K562 (cell line): ENCODE measurements around the gene SMG1. TPM values are rescaled to one million over a fixed set of nuclear protein-coding genes. Genes with fewer than 3 reads are reported as not detected.
"Not testable (repeated sequence)": the region's sequence is repeated elsewhere in the genome, so short reads cannot be mapped to it uniquely, and the experiment has no call there.

Experiments used
- ATAC-seq: fragments of 200-7000 bp; cut with Tn5 transposase; 3 replicates; pipeline ENCODE4 v1.9.1; 2020; ENCODE audit warnings: moderate library complexity
- BruUV-seq: library from RNA; stranded (reverse); fragments of 400-500 nt; replicated peaks from 2 replicates; lab custom pipeline; 2021; lab: Mats Ljungman, UMichigan
- CTCF ChIA-PET: fragments of 300-600 bp; formaldehyde crosslinking; extraction: SDS; loops from one replicate; lab custom pipeline; 2021; ENCODE audit warnings: low intra/inter-chr PET ratio; lab: Yijun Ruan, JAX
- POLR2A ChIA-PET: fragments of 300-600, 350-650 bp; sonication (Branson Sonifier 250); formaldehyde crosslinking; extraction: SDS; loops from one replicate; lab custom pipeline; 2021; ENCODE audit warnings: antibody characterized with exemption, inconsistent platforms; lab: Yijun Ruan, JAX
- DNase-seq, 4 experiments: peaks; one replicate each; pipeline versions ENCODE4 v3.0.0 to v3.0.0-alpha.2; 2011 to 2018; ENCODE audit warnings: low spot score in 3 of 4, mixed read lengths in 3 of 4; ENCODE audit errors: extremely low read depth in 1 of 4
- FAIRE-seq: peaks from 2 replicates; lab custom pipeline; 2011; peaks lifted over from hg19 to GRCh38; lab: Jason Lieb, UNC
- H2AFZ ChIP-seq: 2 replicates; pipeline ENCODE4 v1.6.0; 2011; ENCODE audit warnings: low read depth, low read length, control low read depth, inconsistent platforms
- H3K27ac ChIP-seq: fragments of 200-600 bp; 3 replicates; pipeline ENCODE4 v1.8.0; 2011; ENCODE audit warnings: low read depth, mild to moderate bottlenecking, control low read depth, inconsistent platforms, low read length, moderate library complexity, mixed read lengths; ENCODE audit errors: extremely low read depth
- H3K27me3 ChIP-seq, 2 experiments: fragments of 300-600 bp in 1 of 2; 2 replicates in 1 of 2; 3 replicates in 1 of 2; pipeline versions ENCODE4 v1.6.0 to v1.8.0; 2011; ENCODE audit warnings: inconsistent platforms in 2 of 2, low read length in 2 of 2, mild to moderate bottlenecking in 1 of 2, mixed read lengths in 1 of 2, moderate library complexity in 1 of 2; ENCODE audit not compliant: control insufficient read depth in 2 of 2, insufficient read depth in 2 of 2
- H3K36me3 ChIP-seq: fragments of 300-600 bp; 3 replicates; pipeline ENCODE4 v1.8.0; 2011; ENCODE audit warnings: mild to moderate bottlenecking, low read length, inconsistent platforms; ENCODE audit not compliant: control insufficient read depth, insufficient read depth
- H3K4me1 ChIP-seq, 2 experiments: fragments of 200-600 bp in 1 of 2; replicated peaks in 1 of 2; 2 replicates in 1 of 2; 3 replicates in 1 of 2; pipeline versions ENCODE4 v1.5.1 to v1.8.0; 2011; ENCODE audit warnings: inconsistent platforms in 2 of 2, low read length in 2 of 2, mild to moderate bottlenecking in 1 of 2, mixed read lengths in 1 of 2, moderate library complexity in 1 of 2; ENCODE audit not compliant: control insufficient read depth in 2 of 2, insufficient read depth in 2 of 2
- H3K4me2 ChIP-seq: 2 replicates; pipeline ENCODE4 v1.6.1; 2011; ENCODE audit warnings: low read length, control low read depth, inconsistent platforms, mixed read lengths; ENCODE audit not compliant: insufficient read depth
- H3K4me3 ChIP-seq: fragments of 200-600 bp; sonication (generic), shearing (Covaris generic); 2 replicates; pipeline ENCODE4 v1.5.1; 2016; ENCODE audit warnings: control low read depth, inconsistent platforms
- H3K79me2 ChIP-seq: fragments of 200-600 bp; 3 replicates; pipeline ENCODE4 v1.8.0; 2011; ENCODE audit warnings: low read length, inconsistent platforms; ENCODE audit not compliant: control insufficient read depth, insufficient read depth
- H3K9ac ChIP-seq, 2 experiments: 2 replicates each; pipeline versions ENCODE4 v1.6.0 to v1.6.1; 2011; ENCODE audit warnings: low read depth in 2 of 2, low read length in 2 of 2, control low read depth in 1 of 2, inconsistent platforms in 1 of 2, mild to moderate bottlenecking in 1 of 2, mixed read lengths in 1 of 2; ENCODE audit not compliant: insufficient read depth in 1 of 2
- H3K9me1 ChIP-seq: one replicate; pipeline ENCODE4 v1.6.0; 2011; ENCODE audit warnings: inconsistent platforms, mild to moderate bottlenecking, low read length, moderate library complexity; ENCODE audit not compliant: control insufficient read depth, insufficient read depth
- H3K9me3 ChIP-seq: replicated peaks from 2 replicates; pipeline ENCODE4 v1.5.1; 2011; ENCODE audit warnings: low read depth, low read length, inconsistent platforms; ENCODE audit not compliant: control insufficient read depth, insufficient read depth
- H4K20me1 ChIP-seq: replicated peaks from 2 replicates; pipeline ENCODE4 v1.6.1; 2011; ENCODE audit warnings: low read length, inconsistent platforms, mixed read lengths; ENCODE audit not compliant: control insufficient read depth, insufficient read depth
- ELF1 ChIP-seq: fragments of 200-800 bp; sonication (Bioruptor generic); IDR thresholded peaks from 2 replicates; pipeline ENCODE4 v1.6.1; 2016; ENCODE audit warnings: missing genetic modification characterization, missing compliant biosample characterization
- FOXM1 ChIP-seq, 2 experiments: fragments of 450-650 bp in 1 of 2; sonication (generic) in 1 of 2; formaldehyde crosslinking in 1 of 2; IDR thresholded peaks; 2 replicates each; pipeline versions ENCODE4 v1.6.1 to v1.9.0; 2017 to 2022; ENCODE audit warnings: low read depth in 2 of 2, mild to moderate bottlenecking in 2 of 2, missing genetic modification reagents in 1 of 2, moderate library complexity in 1 of 2
- HDAC1 ChIP-seq, 2 experiments: fragments of 450-650 bp; IDR thresholded peaks; 2 replicates each; pipeline ENCODE4 v1.6.1; 2016 to 2017; ENCODE audit warnings: inconsistent platforms in 1 of 2, mild to moderate bottlenecking in 1 of 2, moderate library complexity in 1 of 2
- MXI1 ChIP-seq: IDR thresholded peaks from 2 replicates; pipeline ENCODE4 v1.6.1; 2011; ENCODE audit warnings: low read depth, mild to moderate bottlenecking, improper control_type of control experiment, low read length
- NKRF ChIP-seq: fragments of 450-650 bp; IDR thresholded peaks from 2 replicates; pipeline ENCODE4 v1.6.1; 2016; ENCODE audit warnings: borderline replicate concordance
- NR2C2 ChIP-seq, 2 experiments: fragments of 200-800 bp in 1 of 2; sonication (Bioruptor generic) in 1 of 2; sonication (generic) in 1 of 2; formaldehyde crosslinking in 1 of 2; IDR thresholded peaks; 2 replicates each; pipeline versions ENCODE4 v1.6.1 to v1.8.0; 2016 to 2022; ENCODE audit warnings: mild to moderate bottlenecking in 1 of 2, missing compliant biosample characterization in 1 of 2, missing genetic modification characterization in 1 of 2, missing genetic modification reagents in 1 of 2
- RB1 ChIP-seq: fragments of 450-650 bp; IDR thresholded peaks from 2 replicates; pipeline ENCODE4 v1.6.1; 2017; ENCODE audit warnings: low read depth, mild to moderate bottlenecking
- RBBP5 ChIP-seq: fragments of 200-600 bp; sonication (generic); IDR thresholded peaks from 2 replicates; pipeline ENCODE4 v1.6.1; 2012; ENCODE audit warnings: borderline replicate concordance, mild to moderate bottlenecking, low read length, control low read depth, inconsistent platforms; ENCODE audit not compliant: insufficient read depth, poor library complexity, severe bottlenecking
- SIN3A ChIP-seq, 2 experiments: fragments of 150-350 bp in 1 of 2; IDR thresholded peaks; 2 replicates each; pipeline ENCODE4 v1.6.1; 2011 to 2016; ENCODE audit warnings: borderline replicate concordance in 2 of 2, low read depth in 2 of 2, low read length in 2 of 2, mild to moderate bottlenecking in 2 of 2, moderate library complexity in 2 of 2; ENCODE audit not compliant: control insufficient read depth in 1 of 2
- ZBTB7A ChIP-seq: IDR thresholded peaks from 2 replicates; pipeline ENCODE4 v1.6.1; 2011; ENCODE audit warnings: low read depth, mild to moderate bottlenecking, low read length, moderate library complexity, borderline replicate concordance; ENCODE audit not compliant: control insufficient read depth
- WGBS: fragments of 100-300 bp; shearing (Covaris generic); methylation state at CpG from one replicate; pipeline ENCODE4 v1.1.6; 2016; ENCODE audit warnings: low coverage, mixed read lengths; ENCODE audit not compliant: insufficient coverage; ENCODE audit errors: missing lambda C conversion rate; 5-methylcytosine and 5-hydroxymethylcytosine counted together
- in situ Hi-C: fragments of 300-500 bp; cut with MboI; formaldehyde crosslinking; loops from 4 replicates; pipeline ENCODE4 v1.15.0; 2018; ENCODE audit warnings: inconsistent platforms, mixed read lengths
- intact Hi-C: fragments of 100-400 bp; cut with micrococcal nuclease; formaldehyde crosslinking; loops from 2 replicates; pipeline ENCODE4 v1.14.2; 2022
- polyA plus RNA-seq, 8 experiments: library from polyadenylated mRNA; depleted of rRNA in 4 of 8; stranded (reverse) in 5 of 8; unstranded in 3 of 8; fragments of >200 nt; fragmentation: Nextera tagmentation in 2 of 8; fragmentation: Illumina TruSeq in 1 of 8; extraction: Ambion mirVana in 2 of 8; extraction: Trizol in 1 of 8; gene quantifications; 2 replicates each; pipeline versions ENCODE4 v1.2.1 to v1.2.3, GENCODE V29; 2011 to 2014; ENCODE audit warnings: inconsistent platforms in 1 of 8, missing spikeins in 1 of 8
- total RNA-seq, 7 experiments: library from RNA; depleted of rRNA in 6 of 7; stranded (reverse); fragments of >200 nt in 6 of 7; fragmentation: Illumina TruSeq in 2 of 7; extraction: Trizol in 2 of 7; gene quantifications; 2 replicates each; pipeline versions ENCODE4 v1.2.1 to v1.2.3, GENCODE V29; 2011 to 2021; ENCODE audit warnings: low replicate concordance in 1 of 7
- TF ChIP-seq, protein P1 (sequence below), 2 experiments: IDR thresholded peaks; 2 replicates each; pipeline ENCODE4 v1.6.1; 2011; ENCODE audit warnings: borderline replicate concordance in 1 of 2, control low read depth in 1 of 2, low read depth in 1 of 2, low read length in 1 of 2, mild to moderate bottlenecking in 1 of 2, mixed read lengths in 1 of 2, moderate library complexity in 1 of 2; ENCODE audit not compliant: insufficient read depth in 1 of 2, insufficient read length in 1 of 2, poor library complexity in 1 of 2, severe bottlenecking in 1 of 2; ENCODE audit errors: extremely low read depth in 1 of 2
- TF ChIP-seq, protein P2 (sequence below), 2 experiments: fragments of 450-650 bp; conservative IDR thresholded peaks; 2 replicates each; pipeline ENCODE4 v1.6.1; 2017; ENCODE audit warnings: mild to moderate bottlenecking in 2 of 2, moderate library complexity in 2 of 2

Gene SMG1
- total and polyA plus RNA-seq, 9 of the 15 experiments (the other 6 are each of a cell fraction or from before 2014, with no cell fraction given): 3.4 to 54.8 (median 32.0) TPM

DNA sequence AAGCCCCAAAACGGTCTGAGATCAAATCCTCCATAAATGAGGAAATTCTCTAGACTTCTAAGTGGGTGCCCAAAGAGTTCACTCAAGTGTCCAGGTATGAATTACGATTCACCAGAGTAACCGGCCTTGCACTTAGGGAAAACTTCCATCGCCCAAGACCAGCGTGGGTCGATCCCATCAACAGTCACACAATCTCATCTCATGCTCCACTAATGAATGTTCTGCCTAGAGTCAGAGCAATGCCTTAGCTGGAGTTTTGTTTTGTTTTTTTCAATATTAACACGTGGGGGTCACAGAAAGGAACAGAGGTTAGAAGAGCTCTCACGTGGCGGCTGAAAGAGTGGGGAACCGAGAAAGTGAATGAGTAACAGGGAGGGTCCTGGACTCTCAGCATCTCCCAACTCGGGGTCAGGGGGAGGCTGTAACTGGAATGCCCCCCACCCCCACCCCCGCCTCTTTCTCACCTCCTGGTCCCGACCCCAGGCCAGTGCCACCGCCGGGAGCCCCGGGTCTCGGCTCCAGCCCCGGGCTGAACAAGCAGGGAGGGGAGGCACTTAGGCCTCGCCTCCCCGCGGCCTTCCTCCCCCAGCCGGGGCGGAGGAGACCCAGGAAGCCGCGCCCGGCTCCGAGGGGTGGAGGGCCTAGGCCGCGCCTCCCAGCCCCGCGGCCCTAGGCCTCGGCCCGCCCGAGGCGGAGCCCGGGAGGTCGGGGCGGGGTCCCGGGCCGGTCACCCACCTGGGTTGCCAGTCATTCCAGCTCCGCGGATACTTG lies 808 bp downstream of the SMG1 start:
- H4K20me1 ChIP-seq; H3K9me1 ChIP-seq; FAIRE-seq; intact Hi-C loops; H3K27me3 ChIP-seq; CTCF ChIA-PET; in situ Hi-C loops; H3K36me3 ChIP-seq; H3K9me3 ChIP-seq; BruUV-seq; TF ChIP-seq FOXM1 (IDR thresholded peaks at IDR 0.05; ENCODE audit: low read depth); NR2C2 (CRISPR knock-in tag; IDR thresholded peaks at IDR 0.05): not testable (repeated sequence)
- H3K9ac ChIP-seq: peak overlapping the region; percentile 80 to 92
- DNase-seq: peak; percentile 31 to 71 (median 43)
- H3K4me3 ChIP-seq: peak overlapping the region; percentile 53
- peaks cover 53% of the 10 kb centered on the region for H3K79me2 ChIP-seq
- H3K4me2 ChIP-seq: peak overlapping the region; percentile 86
- H2AFZ ChIP-seq: peak overlapping the region; percentile 7; the same call in 1 of the 2 replicates
- ATAC-seq: peak; percentile 88
- POLR2A ChIA-PET: interaction anchor here (1.1 to 1.2 kb wide), 2 partner anchors 17 to 135 kb away, joined by 4 to 6 read pairs; partner anchors contain the start of gene RPS15A
- peak overlapping the region; percentile 93 for H3K27ac ChIP-seq
- WGBS: 0% methylated on average over 11 of the region's 42 CpGs
- H3K4me1 ChIP-seq: peaks cover 7 to 13% of the 10 kb centered on the region in 2 experiments; a peak in 3 of 5 replicates
- TF ChIP-seq ZBTB7A: peak; percentile 70; the same call in 1 of the 2 replicates
- peak; percentile 47; the same call in 1 of the 2 replicates for TF ChIP-seq MXI1
- TF ChIP-seq SIN3A (IDR thresholded peaks at IDR 0.05; ENCODE audit: borderline replicate concordance in 2 of 2, control insufficient read depth in 1 of 2, low read depth in 2 of 2, low read length in 2 of 2): peak in 1 of 2 experiments; percentile 44; a peak in 1 of 4 replicates
- peak in 1 of 2 experiments; percentile 78; a peak in 2 of 4 replicates for TF ChIP-seq HDAC1 (IDR thresholded peaks at IDR 0.05)
- TF ChIP-seq RBBP5: peak; percentile 32
- TF ChIP-seq, protein P1, sequence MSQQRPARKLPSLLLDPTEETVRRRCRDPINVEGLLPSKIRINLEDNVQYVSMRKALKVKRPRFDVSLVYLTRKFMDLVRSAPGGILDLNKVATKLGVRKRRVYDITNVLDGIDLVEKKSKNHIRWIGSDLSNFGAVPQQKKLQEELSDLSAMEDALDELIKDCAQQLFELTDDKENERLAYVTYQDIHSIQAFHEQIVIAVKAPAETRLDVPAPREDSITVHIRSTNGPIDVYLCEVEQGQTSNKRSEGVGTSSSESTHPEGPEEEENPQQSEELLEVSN (IDR thresholded peaks at IDR 0.05; ENCODE audit: borderline replicate concordance in 1 of 2, extremely low read depth in 1 of 2, insufficient read depth in 1 of 2, insufficient read length in 1 of 2, low read depth in 1 of 2, low read length in 1 of 2, poor library complexity in 1 of 2, severe bottlenecking in 1 of 2): peak in 1 of 2 experiments; percentile 11
- TF ChIP-seq, protein P2, sequence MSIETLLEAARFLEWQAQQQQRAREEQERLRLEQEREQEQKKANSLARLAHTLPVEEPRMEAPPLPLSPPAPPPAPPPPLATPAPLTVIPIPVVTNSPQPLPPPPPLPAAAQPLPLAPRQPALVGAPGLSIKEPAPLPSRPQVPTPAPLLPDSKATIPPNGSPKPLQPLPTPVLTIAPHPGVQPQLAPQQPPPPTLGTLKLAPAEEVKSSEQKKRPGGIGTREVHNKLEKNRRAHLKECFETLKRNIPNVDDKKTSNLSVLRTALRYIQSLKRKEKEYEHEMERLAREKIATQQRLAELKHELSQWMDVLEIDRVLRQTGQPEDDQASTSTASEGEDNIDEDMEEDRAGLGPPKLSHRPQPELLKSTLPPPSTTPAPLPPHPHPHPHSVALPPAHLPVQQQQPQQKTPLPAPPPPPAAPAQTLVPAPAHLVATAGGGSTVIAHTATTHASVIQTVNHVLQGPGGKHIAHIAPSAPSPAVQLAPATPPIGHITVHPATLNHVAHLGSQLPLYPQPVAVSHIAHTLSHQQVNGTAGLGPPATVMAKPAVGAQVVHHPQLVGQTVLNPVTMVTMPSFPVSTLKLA (conservative IDR thresholded peaks at IDR 0.05): peak; percentile 90 to 92
- peak; percentile 57; the same call in 1 of the 2 replicates for TF ChIP-seq NKRF
- 0 out of 2 replicates have a peak, but pooled peaks have one; percentile 10 for TF ChIP-seq RB1
- TF ChIP-seq ELF1 (tag): peak; percentile 12; the same call in 1 of the 2 replicates
- TF ChIP-seq FOXM1 (CRISPR knock-in tag; IDR thresholded peaks at IDR 0.05; ENCODE audit: low read depth): 0 out of 2 replicates have a peak, but pooled peaks have one; percentile 69
- TF ChIP-seq NR2C2 (tag; IDR thresholded peaks at IDR 0.05): 0 out of 2 replicates have a peak, but pooled peaks have one; percentile 8
